ENCODE data around the gene NAA80.

The NAA80 gene

GRCh38 chr3:50271314-50271936 lies 27.8 kb downstream of the NAA80 start:
- no peak for DNase-seq (ENCODE audit: low read depth)
- no peak overlapping the region for H3K4me3 ChIP-seq (ENCODE audit: low read length)
- no peak for TF ChIP-seq CTCF (conservative IDR thresholded peaks at IDR 0.05; ENCODE audit: low read depth, low read length)

GRCh38 chr3:50270422-50271224 lies 28.6 kb downstream of the NAA80 start:
- no peak for TF ChIP-seq CTCF (conservative IDR thresholded peaks at IDR 0.05; ENCODE audit: low read depth, low read length)
- peak overlapping the region; percentile 51 for H3K4me3 ChIP-seq (ENCODE audit: low read length)

GRCh38 chr3:50269977-50270413 lies 29.2 kb downstream of the NAA80 start:
- no peak for DNase-seq (ENCODE audit: low read depth)
- no peak for TF ChIP-seq CTCF (conservative IDR thresholded peaks at IDR 0.05; ENCODE audit: low read depth, low read length)
- H3K4me3 ChIP-seq (ENCODE audit: low read length), result peak overlapping the region; percentile 51

More at GRCh38 chr3:50270422-50271224, 28.6 kb downstream of the NAA80 start:
- no peak for DNase-seq (ENCODE audit: low read depth)

- peak overlapping the region; percentile 51 for H3K4me3 ChIP-seq (ENCODE audit: low read length)
- no peak for DNase-seq (ENCODE audit: low read depth)
- no peak for TF ChIP-seq CTCF (conservative IDR thresholded peaks at IDR 0.05; ENCODE audit: low read depth, low read length)
Measured at GRCh38 chr3:50269460-50269859, 29.7 kb downstream of the NAA80 start.

- H3K4me3 ChIP-seq (ENCODE audit: low read length), result peak within 1 kb of the TSS; percentile 51
- DNase-seq (ENCODE audit: low read depth), result peak; percentile 81
- TF ChIP-seq CTCF (conservative IDR thresholded peaks at IDR 0.05; ENCODE audit: low read depth, low read length), result no peak
Measured at GRCh38 chr3:50268703-50269451, 30.3 kb downstream of the NAA80 start, which contains the start of gene SEMA3B. SEMA3B (plus strand) TSS chr3:50269147; CDS start chr3:50269241, 94 bp downstream.

GRCh38 chr3:50268276-50268675 lies 30.9 kb downstream of the NAA80 start:
- no peak for TF ChIP-seq CTCF (conservative IDR thresholded peaks at IDR 0.05; ENCODE audit: low read depth, low read length)
- peak overlapping the region; percentile 51 for H3K4me3 ChIP-seq (ENCODE audit: low read length)
- DNase-seq (ENCODE audit: low read depth), result no peak

Measured in retinal pigment epithelial cell (primary cell).